HG03571 (cell line): ENCODE results near the gene ACBD4.

Experiments used
- ATAC-seq: cut with Tn5 transposase; IDR thresholded peaks from one replicate; pipeline ENCODE4 v1.9.1; 2021; ENCODE audit not compliant: unreplicated experiment

ACBD4 gene

GRCh38 chr17:45184144-45184543, 48.7 kb downstream of the ACBD4 start:
- no peak for ATAC-seq

GRCh38 chr17:45186801-45187354, 51.4 kb downstream of the ACBD4 start:
- no peak for ATAC-seq

GRCh38 chr17:45189009-45189408, 53.5 kb downstream of the ACBD4 start:
- ATAC-seq = no peak

- ATAC-seq = no peak
Measured at GRCh38 chr17:45190503-45191255, 55.2 kb downstream of the ACBD4 start.
